DMS153 (cell line): Measurements from ENCODE around the gene CNTN1.

Experiments used
- DNase-seq: peaks from one replicate; lab custom pipeline; 2025; lab: John Stamatoyannopoulos, UW

Gene CNTN1

GRCh38 chr12:40770781-40771180, 78.5 kb downstream of the CNTN1 start:
- DNase-seq = no peak

GRCh38 chr12:40775661-40776060, 83.4 kb downstream of the CNTN1 start:
- DNase-seq = no peak

GRCh38 chr12:40784102-40784501, 91.9 kb downstream of the CNTN1 start:
- no peak for DNase-seq

- no peak for DNase-seq
Measured at GRCh38 chr12:40788276-40788675, 96.0 kb downstream of the CNTN1 start.

- DNase-seq = no peak
Measured at GRCh38 chr12:40792792-40793386, 100.7 kb downstream of the CNTN1 start.

DNA sequence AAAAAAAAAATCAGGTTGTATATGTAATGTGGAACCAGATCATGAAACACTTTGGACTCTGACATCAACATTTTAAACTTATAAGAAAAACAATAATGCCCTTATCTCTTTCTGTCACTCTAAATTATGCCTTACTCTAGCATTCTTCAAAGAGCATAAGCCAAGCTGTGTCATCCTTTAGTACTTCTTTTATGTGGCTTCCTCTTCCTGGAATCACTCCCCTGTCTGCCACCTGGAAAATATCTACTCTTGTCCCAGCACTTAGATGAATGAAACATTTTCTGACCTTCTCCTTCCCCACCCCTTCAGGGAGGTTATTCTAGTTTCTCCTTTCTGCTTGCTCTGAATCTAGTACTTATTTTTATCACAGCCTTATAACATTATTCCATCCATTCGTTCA, 101.2 kb downstream of the CNTN1 start:
- DNase-seq = no peak

GRCh38 chr12:40794087-40794486, 101.8 kb downstream of the CNTN1 start:
- DNase-seq = no peak

DNA sequence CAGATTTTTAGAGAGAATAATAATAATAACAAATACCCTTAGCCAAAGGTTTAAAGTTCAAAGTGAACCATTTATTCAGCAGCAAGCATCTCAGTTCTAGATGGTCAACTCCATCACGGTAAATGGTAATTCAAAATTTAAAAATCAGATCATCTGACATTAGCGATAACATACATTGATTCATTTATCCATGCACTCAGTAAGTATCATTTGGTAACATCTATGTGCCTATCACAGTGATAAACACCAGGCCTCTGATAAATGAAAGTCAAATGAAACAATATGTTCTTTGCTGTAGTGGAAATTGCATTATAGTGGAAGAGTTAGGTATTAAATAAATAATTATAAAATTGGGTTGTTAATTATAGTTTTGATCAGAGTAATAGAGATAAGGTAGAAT, 108.8 kb downstream of the CNTN1 start:
- no peak for DNase-seq

GRCh38 chr12:40801861-40802260, 109.6 kb downstream of the CNTN1 start:
- DNase-seq = no peak

- no peak for DNase-seq
Measured at GRCh38 chr12:40802656-40803055, 110.4 kb downstream of the CNTN1 start.

DNA sequence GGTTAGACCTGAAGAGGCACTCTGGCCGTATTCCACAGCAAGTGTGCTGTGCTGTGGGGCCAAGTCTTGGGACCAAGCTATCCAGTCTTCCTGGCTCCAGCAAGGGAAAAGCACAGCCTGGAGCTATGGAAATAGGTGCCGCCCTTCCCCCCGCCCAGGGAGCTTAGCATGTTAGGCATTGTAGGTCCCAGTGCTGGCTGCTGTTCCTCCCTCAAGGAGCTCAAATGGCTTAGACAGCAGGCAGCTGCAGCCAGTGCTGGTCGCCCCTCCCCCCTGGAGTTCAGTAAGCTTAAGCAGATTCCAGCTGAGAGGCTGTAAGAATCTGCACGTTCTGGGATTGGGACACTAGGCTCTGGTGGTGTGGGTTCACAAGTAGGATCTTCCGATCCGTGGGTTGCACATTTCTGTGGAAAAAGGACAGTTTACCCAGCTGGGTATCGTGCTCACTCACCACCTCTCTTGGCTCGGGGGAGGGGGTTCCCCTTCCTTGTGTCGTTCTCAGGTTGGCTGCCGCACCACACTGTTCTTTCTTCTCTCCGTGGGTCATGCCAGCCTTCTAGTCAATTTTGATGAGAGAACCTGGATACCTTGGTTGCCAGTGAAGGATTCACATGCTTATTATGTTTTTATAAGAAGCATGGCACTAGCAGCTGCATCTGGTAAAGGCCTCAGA, 127.3 kb downstream of the CNTN1 start:
- no peak for DNase-seq

DNA sequence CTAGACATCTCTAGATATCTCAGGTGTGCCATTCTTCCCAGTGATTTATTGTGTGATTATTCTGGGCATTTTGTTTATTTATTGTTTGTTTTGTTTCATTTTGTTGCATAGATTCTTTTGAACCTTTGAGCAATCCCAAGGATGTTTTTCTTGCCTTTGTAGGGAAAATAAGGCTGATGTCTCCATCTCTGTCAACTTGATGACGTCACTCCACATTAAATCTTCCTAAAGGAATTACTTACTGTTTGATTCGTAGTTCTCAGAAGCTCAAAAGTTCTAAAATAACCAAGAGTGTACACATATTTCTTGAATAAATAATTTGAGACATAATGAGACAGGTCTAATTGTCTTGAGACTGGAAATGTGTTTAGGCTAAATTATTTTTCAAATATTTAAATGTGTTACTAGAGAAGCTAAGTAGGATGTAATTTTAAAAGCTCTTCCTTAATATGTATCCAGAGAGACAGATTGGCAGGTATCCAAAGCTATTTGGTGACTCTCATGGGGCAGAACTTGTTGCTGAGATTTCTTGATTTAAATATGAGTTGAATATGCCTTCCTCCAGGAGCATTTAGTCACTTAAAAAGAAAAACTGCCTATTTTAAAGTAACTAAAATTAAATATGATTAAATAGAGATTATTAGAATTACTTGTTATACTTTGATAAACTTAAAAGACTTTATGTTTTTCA, 128.7 kb downstream of the CNTN1 start:
- DNase-seq = no peak

DNA sequence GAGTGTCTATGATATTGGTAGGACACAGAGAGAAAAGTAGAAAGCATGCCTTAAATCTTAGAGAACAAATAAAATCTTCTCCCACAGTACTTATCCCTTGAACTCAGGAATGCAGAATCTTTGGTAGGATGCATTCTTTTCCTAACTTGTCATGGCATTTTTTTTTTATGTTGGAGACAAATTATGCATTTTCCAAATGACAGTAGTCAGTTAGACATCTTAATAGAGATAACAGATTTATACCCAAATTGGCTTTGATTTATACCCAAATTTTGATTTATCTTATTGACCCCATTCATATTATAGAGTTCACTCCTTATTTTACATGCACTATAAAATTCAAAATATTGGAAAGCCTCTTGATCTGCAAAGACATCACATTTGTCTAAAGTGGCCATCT, 132.9 kb downstream of the CNTN1 start:
- no peak for DNase-seq

DNA sequence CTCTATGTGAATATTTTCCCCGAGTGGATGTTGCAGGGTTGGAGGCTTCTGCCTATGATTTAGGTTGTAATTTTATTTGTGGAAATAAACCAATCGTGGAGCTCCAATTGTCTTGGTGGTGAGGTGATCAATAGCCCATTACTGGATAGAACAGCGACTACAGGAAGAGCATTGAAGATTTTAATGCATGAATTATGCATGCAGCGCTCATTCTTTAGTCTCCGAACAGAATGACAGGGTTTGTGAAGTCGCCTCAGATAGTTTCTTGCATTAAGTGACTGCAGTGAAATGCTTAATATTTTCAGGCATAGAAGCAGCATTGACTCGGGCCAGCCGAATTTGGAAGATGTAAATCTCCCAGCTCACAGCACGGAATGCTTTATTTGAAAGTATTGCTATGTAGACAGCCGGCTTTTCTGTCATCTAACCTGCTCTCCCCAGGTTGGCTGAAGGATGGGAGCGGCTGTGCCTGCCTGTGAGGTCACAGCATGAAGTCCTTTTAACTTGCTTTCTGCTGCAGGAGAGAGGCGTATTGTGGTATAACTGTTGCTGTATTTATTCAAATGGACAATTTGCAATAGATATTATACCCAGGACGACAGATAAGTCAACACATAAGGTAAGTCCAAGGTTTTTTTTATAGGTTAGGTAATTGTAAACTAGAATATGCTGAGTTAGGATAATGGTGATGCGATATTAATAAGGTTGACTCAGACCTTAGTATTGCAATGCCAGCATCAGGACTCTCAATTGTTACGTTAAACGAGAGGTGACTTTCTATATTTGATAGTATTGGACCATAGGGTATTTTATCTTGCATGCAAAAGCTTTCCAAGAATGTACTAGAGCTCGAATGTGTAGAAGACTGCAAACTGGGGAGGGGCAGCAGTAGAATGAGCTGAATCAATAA, 135.7 kb downstream of the CNTN1 start:
- no peak for DNase-seq

DNA sequence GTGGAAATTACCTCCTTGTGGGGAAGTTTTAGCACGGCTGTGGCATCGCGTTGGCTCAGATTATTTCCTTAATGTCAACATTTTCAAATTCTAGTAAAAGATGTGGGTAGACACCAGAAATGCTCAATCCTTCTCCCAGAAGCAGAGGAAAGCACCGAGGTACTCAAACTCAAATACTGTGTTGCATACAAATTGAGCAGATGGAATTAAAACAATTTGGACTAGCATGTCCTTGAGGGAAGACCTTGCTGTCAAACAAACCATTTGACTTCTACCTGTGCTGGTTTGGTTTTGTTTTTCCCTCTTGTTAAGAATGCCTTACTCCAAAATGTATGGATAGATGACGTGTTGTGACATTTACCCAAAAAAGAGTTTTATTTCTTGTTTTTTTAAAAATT, 136.4 kb downstream of the CNTN1 start:
- DNase-seq = no peak

DNA sequence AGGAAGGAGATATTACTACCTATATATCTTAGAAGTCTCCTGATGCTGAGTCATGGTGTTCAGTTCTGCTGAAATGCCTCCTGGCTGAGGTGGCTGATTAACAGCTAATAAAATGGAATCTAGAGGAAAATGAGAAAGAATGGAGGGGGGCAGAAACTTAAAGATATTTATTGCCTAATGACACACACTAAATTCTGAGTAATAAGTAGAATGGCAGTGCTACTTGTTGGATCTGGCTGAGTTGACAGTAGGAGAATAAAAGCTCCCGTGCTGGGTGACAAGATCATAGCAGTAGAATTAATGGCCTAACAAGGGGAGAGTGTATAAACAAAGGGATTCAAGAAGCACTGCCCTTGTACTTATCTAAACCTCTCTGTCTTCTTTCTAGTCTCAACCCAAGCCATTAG, 137.5 kb downstream of the CNTN1 start:
- no peak for DNase-seq

DNA sequence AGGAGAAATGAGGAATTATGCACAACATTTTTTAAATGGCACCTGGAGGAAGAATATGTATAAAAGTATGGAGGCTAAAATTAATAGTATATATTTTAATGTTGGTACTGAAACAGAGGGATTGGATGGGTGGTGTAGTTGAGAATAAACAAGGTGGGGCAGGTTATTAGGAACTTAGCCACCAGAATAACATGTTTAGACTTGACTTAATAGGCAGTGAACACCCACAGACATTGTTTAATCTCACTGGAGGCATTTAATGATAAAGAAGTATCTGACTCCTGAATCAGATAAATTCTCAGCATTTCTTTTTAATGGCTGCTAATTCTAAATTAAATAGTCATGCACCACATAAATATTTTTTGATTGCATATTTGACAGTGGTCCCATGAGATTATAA, 139.7 kb downstream of the CNTN1 start:
- no peak for DNase-seq

- no peak for DNase-seq
Measured at GRCh38 chr12:40832668-40833067, 140.4 kb downstream of the CNTN1 start.

- DNase-seq = no peak
Measured at GRCh38 chr12:40833818-40834217, 141.6 kb downstream of the CNTN1 start.

- DNase-seq = no peak
Measured at GRCh38 chr12:40834321-40834720, 142.1 kb downstream of the CNTN1 start.

DNA sequence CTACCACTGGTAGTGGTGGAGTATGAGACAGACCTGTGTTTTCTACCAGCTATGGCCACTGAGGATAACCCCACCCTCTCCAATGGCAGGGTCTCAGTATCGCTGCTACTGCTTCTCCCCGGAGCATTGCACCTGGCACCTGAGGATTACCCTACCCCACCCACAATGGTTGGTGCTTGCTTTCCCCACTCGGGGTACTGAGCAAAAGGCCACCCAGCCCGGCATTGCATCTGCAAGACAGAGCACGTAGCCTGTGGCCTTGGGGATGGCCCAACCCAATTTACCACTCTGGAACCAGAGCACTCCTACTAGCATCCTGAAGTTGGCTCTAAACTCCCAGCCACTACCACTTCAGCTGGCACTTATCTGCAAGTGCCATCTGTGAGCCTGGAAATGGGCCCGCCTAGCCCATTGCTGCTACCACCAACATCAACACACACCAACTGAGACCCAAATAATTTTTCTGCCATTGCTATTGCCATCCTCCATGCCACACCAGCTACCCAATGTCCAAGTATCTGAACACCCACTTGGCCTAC, 145.7 kb downstream of the CNTN1 start:
- no peak for DNase-seq

DNA sequence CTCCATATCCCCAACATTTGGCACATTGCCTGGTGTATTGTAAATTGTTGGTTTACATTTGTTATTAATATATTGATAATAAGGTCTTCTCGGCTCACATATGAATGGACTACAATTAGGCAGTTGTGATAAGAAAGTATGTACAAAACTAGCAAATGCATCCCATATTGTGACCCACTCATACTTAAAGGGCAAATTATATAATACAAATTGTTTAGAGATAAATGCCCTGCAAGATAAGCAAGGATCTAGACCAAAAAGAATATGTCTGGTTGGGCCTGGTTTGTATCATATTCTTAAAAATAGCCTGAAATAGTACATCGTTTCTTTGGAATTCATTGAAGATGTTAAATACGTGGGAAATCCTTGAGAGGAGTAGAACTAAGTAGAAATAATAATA, 151.3 kb downstream of the CNTN1 start:
- no peak for DNase-seq
